Activated naive CD4-positive, alpha-beta T cell treated with anti-CD3 and anti-CD28 coated beads, Interleukin-2, amount 50 U/mL, for 16 hours (primary cell): ENCODE results near the gene SLC39A11.
"Not testable (repeated sequence)": the region's sequence is repeated elsewhere in the genome, so short reads cannot be mapped to it uniquely, and the experiment has no call there.

Source experiments
- DNase-seq: peaks from one replicate; pipeline ENCODE4 v3.0.0-alpha.2; 2020

Gene SLC39A11

DNA sequence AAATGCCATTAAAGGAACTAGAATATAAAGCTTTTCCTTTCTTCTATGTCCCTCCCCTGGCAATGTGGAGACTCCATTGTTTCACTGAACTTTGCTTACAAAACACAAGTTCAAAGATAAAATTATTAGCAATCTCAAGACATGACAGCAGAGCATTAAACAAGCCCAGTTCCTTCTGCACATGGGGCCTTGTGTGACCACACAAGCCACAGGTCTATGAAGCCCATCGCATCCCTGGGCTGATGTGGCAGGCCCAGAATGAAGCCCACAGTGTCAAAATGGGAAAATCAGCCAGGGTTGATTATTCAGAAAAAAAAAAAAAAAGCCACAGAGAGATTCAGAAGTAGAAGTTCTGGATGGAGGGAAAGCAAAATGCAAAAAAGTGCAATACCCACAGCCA lies 12.9 kb upstream of the SLC39A11 start:
- DNase-seq = no peak

DNA sequence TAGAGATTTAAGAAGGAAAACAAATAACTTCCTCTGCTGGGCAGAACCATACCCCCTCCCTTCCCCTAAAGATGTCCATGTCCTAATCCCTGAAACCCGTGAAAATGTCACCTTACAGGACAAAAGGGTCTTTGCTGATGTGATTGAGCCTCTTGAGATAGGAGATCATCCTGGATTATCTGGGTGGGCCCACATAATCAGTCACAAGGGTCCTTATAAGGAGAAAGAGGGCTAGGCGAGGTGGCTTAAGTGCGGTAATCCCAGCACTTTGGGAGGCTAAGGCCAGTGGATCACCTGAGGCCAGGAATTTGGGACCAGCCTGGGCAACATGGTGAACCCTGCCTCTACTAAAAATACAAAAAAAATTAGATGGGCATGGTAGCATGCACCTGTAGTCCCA lies 12.0 kb upstream of the SLC39A11 start:
- no peak for DNase-seq

DNA sequence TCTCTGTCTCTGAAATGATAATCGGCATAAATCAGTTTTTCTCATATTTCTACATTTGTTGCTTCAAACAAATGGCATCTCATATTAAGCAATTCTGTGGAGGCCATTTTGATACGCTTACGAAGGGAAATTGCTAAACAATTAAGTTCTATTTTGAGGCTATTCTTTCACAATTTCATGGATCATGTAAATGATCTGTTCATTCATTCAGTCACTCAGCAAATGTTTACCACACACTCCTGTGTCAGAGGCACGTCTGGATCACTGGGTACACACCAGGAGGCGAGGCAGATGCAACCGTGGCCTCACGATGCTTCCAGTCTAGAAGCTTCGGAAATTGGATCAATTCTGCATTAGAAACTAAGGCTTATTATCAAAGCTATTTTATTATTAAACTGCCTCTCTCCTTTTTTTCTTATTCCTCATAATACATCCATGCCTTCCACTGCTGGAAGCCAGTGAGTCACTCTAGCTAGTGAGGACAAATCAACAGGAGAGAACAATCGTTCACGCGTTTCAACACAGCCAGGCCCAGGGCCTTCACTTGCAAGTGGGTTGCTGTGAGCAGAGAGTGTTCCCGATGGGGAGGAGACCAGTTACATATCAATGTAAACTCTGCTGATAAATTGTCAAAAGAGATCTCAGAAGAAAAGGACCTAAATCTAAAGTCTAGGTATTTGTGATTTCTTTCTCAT lies 11.3 kb upstream of the SLC39A11 start:
- no peak for DNase-seq

DNA sequence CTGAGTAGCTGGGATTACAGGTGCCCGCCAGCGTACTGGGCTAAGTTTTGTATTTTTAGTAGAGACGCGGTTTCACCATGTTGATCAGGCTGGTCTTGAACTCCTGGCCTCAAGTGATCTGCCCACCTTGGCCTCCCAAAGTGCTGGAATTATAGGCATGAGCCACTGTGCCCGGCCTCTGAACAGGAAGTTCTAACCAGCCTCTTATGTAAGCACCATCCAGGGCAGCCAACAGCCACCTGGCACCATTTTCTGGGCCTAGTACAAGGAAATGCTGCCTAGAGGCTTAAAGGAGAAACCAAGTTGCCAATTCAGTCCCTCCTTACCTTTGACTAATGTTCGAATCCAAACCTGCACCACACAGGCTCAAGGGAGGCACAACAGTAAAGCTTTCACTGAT lies 8.5 kb upstream of the SLC39A11 start:
- DNase-seq = no peak

DNA sequence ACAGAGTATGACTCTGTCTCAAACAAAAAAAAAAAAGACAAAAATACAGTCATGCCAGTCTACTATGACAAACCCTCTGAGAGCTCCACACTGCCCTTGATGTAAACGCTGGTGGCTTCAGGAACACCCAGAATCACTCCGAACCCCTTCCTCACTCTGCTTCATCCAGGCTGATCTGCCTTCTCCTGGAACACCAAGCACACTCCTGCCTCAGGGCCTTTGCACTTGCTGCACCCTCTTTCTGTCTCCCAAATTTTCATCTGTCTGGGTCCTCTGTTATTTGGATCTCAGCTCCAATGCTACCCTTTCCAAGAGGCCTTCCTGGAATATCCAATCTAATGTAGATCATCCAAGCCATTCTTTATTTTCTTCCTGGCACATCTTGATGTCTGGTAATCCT lies 7.9 kb upstream of the SLC39A11 start:
- no peak for DNase-seq

DNA sequence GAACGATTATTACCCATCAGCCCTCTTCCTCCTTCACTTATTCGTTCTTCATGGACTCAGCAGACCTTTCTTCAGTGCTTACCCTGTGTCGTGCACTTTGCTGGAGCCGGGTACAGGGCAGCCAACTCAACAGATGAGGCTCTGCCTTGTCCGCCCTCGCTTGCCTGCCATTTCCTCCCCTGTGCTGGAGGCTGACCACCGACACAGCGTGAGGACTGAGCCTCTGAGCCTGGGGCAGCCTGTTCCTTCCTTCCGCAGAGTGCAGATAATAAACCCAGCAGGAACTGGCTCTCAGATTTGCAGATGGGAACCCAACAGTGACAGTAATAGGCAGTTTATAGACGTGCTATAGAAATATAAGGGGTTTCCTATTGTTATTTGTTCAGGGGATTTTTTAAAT lies 7.0 kb upstream of the SLC39A11 start:
- DNase-seq = no peak

DNA sequence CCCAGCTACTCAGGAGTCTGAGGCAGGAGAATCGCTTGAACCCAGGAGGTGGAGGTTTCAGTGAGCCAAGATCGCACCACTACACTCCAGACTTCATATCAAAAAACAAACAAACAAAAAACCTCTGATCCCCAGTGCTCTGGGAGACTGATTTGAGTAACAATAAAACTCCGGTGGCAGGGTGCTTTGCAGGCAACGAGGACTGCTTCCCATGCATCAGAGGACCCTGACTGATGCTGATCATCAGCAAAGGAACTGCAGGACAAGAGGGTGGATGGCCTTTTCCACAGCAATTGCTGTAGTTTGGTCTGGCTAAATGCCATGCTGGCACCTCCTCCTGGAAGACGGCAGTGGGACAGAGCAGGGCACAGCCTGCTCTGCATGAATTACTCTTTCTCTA lies 6.4 kb upstream of the SLC39A11 start:
- no peak for DNase-seq

DNA sequence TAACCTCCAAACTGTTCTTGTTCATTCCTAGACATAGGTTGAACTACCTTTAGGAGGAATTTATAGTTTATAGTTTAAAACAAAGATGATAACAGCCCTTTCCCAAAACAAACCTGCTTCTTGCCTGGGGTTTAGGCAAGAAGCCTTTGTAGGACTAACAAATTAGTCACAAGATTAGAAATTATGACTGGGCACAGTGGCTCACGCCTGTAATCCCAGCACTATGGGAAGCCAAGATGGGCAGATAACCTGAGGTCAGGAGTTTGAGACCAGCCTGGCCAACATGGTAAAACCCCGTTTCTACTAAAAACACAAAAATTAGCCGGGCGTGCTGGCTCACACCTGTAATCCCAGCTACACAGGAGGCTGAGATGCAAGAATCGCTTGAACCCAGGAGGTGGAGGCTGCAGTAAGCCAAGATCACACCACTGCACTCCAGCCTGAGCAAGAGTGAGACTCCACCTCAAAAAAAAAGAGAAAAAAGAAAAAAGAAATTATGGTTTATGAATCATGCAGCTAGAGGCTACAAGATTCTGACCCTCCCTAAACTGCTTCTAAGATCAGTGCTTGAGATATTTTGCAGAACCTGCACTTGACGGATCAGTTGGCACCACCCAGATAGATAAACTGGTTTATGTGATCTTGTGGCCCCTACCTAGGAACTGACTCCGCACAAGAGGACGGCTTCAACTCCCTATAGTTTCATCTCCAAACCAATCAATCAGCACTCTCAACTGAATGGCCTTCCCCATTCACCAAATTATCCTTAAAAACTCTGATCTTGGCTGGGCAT lies 5.7 kb upstream of the SLC39A11 start:
- not testable (repeated sequence) for DNase-seq

DNA sequence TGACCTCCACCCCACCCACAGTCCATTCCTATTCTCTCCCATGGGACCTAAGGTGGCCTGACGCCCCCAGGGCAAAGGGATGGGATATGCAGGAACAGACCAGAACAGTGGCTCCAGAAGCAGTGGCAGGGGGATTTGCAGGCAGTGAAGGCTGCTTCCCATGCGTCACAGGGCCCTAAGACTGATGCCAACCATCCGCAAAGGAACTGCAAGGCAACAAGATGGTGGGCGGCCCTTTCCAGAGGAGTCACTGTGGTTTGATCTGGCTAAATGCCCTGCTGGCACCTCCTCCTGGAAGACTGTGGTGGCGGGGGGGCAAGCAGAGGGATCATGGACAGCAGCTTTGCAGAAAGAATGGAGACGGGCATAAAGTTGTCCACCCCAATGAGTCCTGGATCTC lies 4.4 kb upstream of the SLC39A11 start:
- DNase-seq = no peak

GRCh38 chr17:73096211-73096610 lies 3.7 kb upstream of the SLC39A11 start:
- DNase-seq = no peak

GRCh38 chr17:73093286-73093685 lies 798 bp upstream of the SLC39A11 start:
- no peak for DNase-seq

DNA sequence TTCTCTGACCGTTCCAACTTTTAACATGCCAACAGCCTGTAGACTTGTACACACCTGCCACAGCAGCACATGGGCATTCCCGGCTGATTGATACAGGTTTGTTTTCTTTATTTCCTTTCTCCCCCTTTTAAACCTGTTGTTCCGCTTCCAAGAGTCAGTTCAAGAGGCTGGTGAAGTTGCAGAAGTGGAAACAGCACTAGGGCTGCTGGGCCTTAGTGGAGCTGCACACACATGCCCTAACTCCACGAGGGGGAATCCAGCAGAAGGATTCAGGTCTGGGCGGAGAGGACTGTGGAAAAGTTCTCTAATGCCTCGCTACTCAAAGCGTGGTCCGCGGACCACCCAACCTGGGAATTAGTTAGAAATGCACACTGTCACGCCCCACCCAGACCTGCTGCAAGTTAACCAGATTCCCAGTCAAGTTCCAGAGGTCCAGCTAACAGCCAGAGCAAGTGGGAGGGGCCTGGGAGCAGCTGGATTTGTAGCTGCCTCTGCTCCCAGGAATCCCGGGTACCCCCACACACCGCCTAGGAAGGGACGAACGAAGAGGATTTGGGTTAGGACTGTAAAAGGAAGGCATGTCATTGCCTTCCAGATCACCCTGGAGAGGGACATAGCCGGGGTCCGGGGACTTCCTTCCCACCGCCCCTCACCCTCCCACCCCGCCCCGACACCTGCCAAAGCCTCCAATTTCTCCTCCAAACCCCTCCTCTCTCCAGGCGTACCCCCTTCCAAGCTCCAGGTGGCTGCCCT lies 542 bp downstream of the SLC39A11 start:
- DNase-seq = no peak

GRCh38 chr17:73091410-73091769 lies 1.1 kb downstream of the SLC39A11 start:
- DNase-seq = no peak

DNA sequence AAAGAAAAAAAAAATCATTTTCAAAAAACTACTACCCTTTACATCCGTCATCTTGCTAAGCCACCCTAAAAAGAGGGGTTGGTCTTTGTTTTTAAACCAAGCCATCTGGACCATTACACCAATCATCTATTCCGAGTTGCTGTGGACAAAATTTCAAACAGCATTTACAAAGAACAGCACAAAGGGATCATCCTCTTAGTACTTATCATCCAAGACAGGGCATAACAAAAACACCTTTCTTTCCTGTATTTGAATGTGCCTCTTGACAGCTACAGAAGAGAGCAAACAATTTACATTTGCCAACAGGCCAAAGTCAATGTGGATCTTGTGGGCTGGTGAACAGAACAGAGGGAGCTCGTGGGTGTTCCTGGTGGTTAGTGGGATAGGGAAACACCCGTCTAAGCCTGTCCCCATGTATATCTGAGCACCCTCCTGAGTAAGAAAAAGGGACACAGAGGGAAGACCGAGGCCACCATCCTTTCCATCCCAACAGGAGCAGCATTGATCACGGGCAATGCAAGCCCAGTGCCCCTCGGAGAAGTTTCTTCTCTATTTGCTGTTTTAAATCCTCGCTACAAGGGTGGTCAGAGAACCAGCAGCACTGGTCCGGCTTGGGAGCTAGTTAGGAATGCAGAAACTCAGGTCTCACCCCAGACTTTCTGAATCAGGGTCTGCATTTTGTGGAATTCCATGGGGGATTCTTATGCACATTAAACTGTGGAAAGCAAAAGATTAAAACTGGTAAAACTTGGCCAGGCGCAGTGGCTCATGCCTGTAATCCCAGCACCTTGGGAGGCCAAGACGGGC lies 1.9 kb downstream of the SLC39A11 start:
- DNase-seq = no peak

DNA sequence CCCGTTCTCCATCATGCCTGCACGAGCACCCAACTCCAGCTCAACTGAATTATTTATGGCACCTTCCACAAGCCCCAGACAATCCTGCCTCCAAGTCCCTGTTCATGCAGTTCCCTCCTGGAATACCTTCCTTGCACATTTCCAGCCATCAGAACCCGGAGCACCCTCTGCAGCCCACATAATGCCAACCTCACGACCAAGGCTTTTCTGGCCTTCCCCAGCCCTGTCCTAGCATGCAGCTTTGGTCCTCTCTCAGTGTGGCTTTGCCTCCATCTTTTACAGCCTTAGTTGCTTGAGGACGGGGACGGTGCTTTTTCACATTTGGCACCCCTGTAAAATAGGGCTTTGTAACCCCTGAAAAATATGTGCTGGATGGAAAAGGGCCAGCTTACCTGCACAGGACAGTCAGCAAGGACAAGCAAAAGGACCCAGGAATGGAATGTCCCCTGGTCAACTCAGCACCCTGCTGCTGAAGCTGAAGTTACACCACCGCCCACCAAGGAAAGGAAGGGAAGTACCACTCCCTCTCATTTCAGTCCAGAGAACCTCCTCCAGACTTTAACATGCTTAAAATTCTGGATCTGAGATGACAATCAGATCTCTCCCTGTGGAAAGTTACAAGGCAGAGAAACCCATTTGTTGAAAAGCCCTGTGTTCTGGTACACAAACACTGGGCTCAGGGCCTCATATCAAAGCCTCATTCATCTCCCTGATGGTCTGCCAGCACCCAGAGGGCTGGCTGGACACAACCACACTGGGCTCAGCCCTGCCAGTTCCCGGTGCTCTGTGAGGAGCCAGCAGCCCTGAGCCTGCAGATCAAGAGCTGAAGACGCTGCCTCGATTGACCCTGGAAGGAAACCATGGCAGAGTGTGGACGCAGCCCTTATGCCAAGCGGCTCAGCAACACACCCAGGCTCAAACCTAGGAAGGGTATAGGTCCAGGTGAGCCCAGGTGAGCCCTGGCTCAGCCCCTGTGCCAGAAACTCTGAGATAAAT lies 2.9 kb downstream of the SLC39A11 start:
- DNase-seq = no peak

- no peak for DNase-seq
Measured at GRCh38 chr17:73088561-73088960, 3.9 kb downstream of the SLC39A11 start.

- DNase-seq = no peak
Measured at GRCh38 chr17:73083432-73083831, 9.1 kb downstream of the SLC39A11 start.

DNA sequence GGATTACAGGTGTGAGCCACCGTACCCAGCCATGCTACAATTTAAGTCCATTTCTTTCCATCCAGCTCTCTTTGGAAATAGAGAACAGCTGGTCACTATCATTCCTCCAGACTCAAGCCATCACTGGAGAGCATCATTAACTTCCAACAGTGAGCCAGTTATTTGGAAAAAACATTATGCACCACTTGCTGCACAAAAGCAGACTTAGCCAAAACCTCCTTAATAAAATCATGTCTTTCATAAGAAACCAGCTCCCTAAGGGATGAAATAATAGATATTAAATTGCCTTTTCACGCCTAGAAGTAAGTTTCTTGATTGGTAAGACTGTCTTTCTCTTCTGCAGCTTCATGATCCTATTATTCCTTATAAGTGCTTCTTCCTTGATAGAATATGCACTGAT lies 17.9 kb downstream of the SLC39A11 start:
- DNase-seq = no peak

- no peak for DNase-seq
Measured at GRCh38 chr17:73072219-73072962, 20.1 kb downstream of the SLC39A11 start.

DNA sequence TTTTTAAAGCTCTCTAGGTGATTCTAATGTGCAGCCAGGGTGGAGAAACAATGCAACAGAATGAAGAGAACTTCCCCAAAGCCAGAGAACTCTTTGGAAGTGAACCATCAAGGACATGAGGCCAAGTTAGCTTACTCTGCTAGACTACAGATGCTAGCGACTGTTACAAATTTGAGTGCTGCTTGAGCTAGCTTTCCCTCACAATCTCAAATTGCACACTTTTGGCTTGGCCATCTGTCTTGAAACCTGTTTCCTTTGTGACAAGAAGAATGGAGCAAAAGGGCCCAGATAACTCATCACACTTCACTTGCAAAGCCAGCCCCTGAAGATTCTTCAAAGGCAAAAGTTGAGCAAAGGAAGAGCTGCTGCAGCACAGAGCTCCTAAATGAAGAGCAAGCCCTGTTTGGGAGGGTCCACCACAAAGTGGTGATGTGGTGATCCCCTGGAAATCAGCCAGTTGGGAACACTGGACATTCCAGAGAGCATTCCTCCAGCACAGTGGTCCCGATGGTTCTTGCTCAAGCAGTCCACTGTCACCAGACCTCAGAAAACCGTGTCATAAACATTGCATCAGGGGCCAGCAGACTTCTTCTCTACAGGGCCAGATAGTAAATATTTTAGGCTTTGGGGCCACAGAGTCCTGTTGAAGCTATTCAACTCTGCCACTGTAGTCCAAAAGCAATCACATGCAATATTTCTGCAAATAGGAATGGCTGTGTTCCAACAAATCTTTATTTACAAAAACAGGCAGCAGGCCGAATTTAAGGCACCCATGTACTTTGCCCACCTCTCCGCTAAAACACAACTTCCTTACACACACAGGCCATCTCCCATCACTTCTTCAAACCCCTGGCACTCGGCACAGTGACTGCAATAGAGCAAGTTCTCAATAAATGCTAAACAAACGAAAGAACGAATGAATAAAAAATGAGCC lies 21.2 kb downstream of the SLC39A11 start:
- no peak for DNase-seq
